Hematopoietic multipotent progenitor cell treated with erythropoietin and hydrocortisone succinate and interleukin-3 and kit ligand, for 17 days (in vitro differentiated cells): Measurements from ENCODE around the gene ZSWIM6.

Experiments used
- DNase-seq: peaks from one replicate; pipeline ENCODE4 v3.0.0-alpha.2; 2015; ENCODE audit warnings: low spot score

ZSWIM6 gene

DNA sequence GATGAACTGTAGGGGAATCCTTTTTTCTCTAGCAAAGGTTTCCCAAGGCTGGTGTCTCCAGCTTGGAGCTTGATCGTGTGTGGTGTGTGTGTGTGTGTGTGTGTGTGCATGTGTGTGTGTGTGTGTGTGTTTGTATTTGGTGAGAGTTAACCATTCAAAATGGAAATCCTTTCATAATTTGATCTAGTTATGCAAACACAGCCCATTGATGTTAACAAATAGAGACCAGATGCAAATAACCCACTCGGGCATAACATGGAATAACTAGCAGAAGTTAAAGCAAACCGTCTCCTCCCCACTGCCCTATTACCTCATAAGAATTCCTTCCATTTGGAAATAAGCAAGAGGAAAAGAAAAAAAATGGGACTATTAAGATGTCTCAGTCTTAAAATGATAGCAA, 24.9 kb upstream of the ZSWIM6 start:
- DNase-seq = no peak

DNA sequence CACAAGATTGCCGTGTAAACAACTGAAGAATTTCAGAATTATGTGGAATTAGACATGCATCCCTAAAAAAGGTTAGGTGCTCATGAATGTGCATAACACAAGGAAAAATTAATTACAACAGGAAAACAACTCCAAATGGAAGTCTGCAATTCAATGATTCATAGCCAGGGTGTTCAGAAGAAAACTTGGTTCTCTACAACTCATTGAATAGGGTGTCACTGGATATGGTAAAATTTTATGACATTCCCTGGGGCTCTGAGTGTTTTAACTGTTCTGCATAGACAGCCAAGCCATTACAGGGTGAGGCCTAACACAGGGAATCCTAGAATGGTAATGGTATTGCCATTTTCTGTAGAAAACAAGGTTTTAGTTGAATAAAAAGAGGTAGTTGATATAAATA, 24.4 kb upstream of the ZSWIM6 start:
- DNase-seq = no peak

DNA sequence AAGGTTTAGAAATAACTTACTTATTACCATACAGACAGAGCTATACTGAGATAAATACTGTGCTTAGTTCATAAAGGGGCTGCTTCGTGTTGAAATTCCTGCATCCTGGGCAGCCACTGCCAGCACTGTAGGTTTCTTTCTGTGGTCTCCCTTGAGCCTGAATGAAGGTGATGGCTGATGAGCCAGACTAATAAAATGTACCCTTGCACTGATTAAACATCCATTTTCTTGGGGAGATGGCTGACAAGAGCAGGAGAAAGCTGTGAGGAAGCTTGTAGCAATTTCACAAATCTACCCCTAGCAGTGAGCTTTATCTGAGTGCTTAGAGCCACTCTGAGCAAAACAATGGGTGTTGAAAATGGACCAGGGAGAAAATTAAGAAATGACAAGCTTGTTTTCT, 23.3 kb upstream of the ZSWIM6 start:
- no peak for DNase-seq

DNA sequence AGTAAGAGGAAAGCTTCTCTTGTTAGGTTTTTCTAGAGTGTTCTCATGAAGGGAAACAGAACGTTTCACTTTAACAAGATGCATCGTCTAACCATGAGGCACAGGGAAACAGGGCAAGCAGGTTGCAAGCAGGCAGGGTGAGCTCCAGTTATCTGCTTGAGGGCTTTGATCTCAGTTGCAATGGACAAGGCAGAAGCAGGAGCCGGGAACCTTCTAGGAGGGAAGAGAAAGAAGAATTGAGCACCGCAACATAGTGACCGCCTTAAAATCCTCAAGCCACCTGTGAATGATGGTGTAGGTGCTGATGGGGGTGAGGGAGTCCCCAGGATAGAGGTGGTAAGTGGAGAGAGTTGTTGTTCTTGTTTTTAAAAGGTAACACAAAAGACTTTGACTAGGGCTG, 22.9 kb upstream of the ZSWIM6 start:
- no peak for DNase-seq

DNA sequence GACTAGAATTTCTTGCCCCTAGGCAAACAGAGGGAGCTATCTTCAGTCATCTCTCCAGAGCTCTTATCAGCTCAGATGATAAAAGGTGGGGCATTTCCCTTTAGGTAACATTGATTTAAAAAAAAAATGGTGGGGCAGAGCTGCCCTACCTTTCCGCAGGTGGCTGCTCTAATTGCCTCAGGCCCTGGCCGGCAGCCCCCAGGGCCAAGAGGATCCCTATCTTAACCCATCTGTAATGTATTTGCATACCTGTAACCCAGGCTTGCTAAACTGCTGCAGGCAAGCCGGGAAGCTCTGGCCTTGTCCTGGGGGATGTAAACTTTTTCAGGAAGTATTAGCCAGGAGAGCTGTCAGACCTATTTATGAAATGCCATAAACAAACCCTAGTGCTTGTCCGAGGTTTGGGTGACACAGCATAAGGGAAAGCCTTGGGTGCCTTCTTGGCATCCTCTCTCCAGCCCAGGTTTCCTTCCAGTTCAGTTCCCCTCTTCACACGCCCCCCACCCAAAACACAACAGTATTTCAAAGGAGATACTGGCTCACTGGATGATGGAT, 20.9 kb upstream of the ZSWIM6 start:
- DNase-seq = no peak

DNA sequence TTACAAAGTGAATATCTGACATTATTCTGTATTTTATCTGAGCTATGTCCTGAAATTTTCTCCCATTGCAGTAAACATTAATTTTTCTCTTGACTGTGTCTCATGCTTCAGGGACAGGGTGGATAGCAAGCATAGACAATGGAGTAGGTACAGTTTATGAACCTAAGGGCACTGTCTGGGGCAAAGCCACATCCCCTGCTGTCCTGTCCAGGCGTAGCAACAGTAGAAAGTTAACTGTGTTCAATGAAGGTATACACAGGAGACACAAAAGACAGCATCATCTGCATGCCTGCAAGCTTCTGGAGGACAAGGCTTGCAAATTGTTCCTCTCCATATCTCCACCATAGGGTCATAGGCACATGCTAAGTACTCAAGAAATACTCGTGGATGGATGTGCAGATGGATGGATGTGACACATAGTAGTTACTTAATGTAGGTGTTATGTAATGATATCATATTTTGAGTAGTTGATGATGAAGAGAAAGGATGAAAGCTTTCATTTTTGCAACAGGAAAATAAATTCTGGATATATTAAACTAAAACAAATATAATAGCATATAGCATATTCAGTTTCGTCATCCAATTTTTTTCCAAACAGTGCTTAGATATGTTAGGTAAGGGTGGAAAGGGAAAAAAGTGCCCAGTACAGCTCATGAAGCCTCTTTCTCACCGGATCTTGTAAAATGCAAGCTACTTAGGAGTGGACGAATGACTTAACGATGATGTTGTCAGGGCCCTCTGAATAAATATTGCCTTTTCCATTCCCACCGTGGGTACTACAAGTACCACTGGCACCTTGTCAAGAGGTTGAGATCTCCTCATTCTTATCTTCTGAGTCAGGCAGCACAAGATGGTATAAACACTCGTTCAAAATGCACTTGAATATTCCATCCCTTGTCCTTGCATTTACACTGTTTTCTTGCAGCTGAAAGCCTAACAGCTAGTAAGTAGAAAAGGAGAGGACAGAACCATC, 19.9 kb upstream of the ZSWIM6 start:
- no peak for DNase-seq

DNA sequence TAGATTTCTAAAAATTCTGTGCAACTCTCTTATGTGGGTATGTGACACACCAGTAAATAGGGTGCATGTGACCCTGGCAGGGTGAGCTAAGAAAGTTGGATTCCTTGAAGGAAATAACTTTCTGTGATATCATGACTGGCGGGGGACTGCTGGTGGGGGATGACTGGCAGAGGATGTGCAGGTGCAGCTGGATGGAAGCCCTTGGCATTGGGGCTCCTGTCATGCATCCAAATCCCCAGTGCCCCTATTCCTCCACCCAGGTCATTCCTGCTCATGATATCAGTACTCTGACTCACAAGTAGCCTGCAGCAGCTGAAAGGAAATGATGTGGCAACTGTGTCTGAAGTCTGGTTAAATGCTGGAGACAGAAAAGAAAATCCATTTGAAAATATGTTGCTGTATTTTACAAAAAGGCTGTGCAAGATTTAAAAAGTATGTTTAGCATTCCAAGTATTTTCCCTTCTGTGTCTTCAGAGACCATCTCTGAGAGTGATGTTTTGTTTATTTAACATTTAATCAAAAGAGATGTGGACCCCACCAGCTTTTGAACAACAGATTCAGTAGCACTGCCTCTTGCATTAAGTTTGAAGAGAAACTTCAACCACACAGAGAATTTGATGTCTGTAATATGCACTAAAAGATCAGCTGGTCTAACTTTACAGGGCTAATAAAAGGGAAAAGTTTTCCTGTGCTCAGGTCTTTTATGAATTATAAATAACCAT, 17.9 kb upstream of the ZSWIM6 start:
- no peak for DNase-seq

DNA sequence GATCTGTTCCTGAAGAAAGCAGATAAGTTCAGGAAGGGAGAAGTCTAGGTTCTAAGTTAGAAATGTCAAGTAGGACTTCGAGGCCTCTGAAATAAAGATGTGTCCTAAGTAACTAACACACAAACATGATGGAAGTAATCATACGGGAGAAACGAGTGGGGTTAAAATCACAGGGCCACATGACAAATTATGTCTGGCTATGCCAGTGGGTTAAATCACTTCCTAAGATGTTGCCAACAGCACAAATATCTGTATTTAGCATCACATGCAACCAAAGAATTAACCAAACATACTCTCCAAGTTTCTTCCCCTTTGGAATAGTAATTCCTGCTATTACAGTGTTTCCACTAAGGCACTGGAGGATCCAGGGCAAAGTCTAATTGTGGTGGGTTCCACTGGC, 13.7 kb upstream of the ZSWIM6 start:
- no peak for DNase-seq

DNA sequence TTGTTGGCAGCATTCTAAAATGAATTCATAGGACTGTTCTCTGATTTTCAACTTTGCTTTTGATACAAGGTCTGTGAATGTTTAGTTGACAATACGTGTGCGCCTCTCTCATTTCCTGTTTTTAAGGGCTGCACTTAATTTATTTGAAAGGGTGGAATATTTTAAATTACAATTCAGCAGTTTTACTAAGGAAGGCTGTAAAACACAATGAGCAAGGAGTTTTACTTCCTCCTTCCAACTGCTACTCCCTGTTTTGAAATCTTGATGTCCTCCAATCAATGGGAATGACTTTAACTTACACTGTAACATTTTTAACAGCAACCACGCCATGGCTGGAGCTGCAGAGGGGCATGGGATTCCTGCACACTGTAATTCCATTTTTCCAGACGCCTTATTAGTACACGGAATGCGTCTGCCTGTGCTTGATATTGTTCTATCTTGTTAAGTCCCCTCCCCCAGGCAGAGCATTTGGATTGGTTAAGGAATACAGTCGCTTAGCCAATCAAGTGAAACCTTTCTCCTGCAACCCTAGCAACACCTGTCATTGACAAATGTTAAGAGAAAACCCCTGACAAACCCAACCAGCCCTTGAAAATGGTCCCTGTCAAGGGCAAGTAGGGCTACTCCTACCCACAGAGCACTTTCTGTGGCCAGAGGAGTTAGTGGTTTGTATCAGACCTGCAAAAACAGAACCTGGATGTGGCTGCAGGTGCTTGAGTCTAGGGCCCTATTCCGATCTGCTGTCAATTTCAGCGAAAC, 12.5 kb upstream of the ZSWIM6 start:
- DNase-seq = no peak

DNA sequence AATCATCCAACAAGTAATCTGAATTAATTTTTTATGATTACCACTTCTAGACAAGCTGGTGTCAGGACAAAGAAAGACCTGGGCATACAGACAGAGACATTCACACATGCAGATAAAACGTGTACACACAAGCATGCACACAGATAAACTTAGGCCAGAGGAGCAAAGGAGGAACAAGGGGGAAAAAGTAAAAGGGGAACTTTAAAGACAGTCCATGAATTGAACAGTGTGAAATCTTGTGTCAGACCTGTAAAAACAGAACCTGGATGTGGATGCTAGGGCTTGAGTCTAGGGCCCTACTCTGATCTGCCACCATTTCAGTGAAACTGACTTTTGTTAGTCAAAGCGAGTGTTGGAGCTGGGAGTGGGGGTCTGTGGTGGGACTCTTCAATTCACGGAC, 11.2 kb upstream of the ZSWIM6 start:
- DNase-seq = no peak

DNA sequence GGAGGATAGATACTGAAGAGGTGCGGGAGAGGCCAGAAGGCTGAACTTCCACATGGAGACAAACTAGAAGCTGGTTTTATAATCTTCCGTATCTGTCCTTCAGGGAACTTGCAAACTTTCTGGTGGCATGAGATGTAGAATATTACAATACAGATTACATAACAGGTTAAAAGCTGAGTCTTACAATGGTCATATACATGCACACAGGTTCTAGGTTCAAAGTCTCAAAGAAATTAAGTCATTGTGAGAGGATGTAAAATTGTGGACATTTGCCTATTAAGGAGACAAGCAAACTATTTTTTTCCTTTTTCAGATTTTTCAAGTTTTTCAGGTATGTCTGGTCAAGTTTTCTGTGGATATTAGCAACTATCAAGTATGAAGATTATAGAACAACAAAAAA, 10.4 kb upstream of the ZSWIM6 start:
- no peak for DNase-seq

DNA sequence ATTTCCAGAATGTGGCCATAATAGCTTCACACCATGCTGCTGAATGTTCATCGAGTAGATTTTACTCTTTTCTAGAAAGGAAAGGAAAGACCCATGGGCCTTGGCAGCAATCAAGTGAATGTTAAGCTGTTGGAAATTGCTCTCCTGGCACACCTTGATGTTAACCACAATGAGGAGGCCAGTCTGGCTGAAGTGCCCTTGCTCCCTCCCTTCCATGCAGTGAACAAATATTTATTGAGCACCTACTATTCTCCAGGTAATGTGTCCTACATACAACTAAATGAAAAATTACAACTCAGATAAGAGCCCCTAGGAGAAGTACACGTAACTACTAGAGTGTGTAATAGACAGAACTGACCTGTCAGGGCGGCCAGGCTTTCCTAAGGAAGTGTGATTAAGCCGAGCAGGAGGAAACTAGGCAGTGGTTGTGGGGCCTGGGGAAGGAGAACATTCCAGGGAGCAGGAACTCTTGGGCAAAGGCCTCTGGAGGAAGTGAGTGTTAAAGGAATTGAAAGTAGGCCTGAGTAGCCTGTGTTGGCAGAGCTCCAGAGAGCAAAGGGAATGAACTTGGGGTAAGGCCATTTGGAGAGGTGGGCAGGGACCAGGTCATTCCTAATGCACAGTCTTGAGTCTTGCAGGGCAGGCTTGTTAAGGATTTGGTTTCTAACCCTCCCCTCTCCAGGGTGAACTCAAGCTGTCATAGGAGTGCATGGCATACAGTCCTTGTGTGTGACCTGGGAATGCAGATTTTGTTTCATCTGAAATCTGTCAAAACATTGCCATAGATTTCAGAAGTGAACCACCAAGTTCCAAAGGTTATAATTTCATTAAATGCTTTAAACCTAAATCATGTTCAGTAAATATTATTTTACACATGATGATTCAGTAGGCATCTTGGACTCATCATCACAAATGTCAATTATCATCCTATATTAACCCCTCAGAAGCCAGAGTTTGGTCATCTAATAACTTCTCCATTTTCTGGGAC, 9.0 kb upstream of the ZSWIM6 start:
- DNase-seq = no peak

DNA sequence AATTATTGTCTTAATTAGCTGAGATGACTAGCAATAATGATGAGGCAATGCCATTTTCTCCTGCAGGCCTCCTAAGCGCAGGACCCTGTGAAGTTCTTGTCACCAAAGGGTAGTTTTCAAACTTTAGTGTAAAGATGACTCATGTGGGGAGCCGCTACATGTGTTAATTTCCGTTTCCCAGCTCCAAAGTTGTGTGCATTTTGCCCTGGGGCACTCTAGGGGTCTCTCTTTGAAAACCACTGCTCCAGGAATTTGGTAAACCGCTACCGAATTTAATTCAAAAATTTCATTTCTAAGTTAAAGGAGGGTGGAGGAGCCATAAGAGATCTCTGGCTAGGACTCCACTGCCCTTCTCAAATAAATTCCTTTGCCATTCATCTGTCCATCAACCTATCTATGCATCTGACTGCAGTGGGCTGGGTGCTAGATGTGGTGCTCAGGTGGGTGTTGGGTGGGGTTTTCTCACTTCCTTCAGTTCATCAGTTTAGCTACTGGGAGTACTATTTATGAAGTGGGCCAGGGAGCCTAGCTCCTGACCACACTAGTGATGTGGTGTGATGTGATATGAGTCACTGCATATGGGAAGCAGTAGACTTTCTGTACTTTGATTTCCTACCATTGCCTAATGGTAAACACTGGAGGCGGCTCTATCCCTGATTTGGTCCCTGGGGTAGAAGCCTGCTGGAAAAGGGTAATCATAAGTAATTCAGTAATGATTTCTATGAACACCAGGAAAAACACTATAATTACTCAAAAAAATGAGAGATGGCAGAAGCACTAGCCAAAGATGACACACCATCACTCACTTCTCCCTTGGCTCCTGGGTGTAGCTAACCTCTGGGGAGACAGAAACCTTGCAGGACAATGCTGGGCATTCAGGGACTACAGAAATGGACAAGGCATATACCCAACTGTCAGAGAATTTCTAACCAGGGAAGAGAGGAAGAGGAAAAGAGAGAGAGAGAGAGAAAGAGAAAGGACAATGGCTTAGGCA, 4.0 kb upstream of the ZSWIM6 start:
- no peak for DNase-seq

DNA sequence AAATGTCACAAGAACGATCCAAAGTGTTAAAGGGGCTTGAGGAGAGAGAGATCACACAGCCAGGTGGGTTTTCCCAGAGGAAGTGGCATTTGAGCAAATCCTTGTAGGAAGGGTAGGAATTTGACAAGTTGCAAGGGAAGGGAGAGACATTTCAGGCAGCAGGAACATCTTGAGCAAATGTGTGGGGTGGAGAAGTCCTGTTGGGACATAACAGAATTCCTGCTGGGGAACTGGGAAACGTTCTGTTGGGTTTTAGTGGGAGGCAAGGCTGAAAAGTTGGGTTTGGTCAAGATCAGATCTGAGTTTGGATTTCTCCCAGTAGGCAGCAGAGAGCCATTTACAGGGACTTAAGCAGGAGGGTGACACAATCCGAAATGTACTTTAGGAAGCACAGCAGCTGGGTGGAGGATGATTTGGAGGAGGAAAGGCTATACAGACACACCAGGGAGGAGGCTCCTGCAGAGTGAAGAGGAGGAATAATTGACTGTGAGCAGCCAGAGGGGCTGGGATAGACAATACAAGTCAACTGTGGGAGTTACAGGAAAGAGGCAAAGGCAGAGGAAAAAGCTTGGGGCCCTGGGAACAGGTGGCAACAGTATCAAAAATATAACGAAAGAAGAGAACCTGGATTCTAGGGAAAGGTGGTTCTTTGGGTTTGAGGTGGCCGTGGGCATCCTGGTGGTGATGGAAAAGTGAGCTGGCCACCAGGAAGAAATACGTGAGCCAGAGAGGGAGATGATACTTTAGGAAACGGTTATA, 3.1 kb upstream of the ZSWIM6 start:
- no peak for DNase-seq

DNA sequence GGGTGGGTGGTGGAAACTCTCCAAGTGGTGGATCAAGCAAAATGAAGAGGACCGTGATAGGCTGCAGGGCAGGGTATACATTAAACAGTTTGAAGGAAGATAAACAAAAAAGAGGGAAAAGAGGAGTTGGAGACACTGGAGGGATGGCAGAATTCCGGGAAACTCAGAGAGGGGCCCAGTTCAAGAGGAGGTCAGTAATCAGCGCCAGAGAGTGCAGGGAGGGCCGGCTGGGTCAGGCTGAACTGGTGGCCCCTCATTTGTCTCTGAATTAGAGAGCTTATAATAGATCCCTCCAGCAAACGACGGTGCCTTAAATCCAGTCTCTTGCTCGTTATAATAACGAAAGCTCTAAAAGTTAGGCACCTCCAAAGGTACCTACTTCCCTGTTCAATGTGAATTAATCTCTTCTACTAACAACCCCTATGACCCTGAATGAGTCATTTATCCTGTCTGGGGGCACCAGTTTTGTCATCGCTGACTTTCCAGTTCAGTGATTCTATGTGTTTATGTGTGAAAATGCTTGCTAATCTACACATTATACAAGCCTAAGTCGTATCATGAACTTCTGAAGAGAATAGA, 2.4 kb upstream of the ZSWIM6 start:
- DNase-seq = no peak

DNA sequence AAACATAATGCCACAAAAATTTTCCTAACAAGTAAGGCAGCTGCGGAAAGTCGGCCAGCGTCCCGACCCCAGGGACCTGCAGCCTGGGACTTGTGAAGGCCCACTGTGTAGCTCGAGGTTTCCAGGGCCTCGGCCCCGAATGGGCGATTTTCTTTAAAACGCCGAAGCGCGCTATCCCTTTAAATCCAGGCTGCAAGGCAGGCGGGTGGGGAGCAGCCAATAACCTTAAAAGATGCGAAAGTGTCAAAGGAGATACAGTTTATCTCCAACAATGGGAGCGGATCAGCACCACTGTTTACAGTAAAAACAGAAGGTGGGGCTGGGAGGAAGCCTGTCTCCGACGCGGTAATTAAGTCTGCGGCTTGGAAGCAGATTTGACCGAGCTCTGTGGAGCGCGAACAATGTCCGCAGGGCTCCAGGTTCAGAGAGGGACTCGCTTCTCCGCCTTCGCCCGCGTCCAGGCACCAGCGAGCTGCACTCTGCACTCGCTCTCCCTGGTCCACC, 1.7 kb upstream of the ZSWIM6 start:
- no peak for DNase-seq

DNA sequence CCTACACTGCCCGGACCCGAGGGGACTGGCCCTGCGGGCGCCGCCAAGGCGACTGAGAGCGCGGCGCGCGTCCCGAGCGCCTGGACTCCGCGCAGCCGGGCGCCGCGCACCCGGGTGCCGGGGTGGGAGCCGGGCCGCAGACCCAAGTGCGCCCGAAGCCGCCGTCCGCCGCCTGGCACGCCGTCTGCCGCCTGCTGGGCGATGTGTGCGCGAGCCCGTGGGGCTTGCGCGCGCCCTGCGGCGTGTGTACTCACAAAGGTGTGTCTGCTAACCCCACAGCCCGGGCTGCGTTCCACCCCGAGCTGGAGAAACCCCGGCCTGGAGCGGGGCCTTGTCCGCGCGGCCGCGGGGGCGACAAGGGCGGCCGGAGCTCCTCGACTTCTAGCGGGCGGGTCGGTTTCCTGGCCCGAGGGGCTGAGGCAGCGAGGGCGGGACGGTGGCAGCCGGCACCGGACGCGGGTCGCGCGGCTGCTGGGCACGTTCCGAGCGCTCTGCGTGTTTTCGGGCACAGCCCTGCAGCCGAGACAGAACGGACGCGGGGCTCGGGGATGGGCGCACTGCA, 1.1 kb upstream of the ZSWIM6 start:
- DNase-seq = peak; percentile 47

DNA sequence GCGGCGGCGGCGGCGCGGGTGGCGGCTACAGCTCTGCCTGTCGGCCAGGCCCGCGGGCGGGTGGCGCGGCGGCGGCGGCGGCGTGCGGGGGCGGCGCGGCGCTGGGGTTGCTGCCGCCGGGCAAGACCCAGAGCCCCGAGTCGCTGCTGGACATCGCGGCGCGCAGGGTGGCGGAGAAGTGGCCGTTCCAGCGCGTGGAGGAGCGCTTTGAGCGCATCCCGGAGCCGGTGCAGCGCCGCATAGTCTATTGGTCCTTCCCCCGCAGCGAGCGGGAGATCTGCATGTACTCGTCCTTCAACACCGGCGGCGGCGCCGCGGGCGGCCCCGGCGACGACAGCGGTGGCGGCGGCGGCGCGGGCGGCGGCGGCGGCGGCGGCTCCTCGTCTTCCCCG, 296 bp downstream of the ZSWIM6 start:
- DNase-seq = peak; percentile 42
